ENCODE results near the gene MYH2.
"Not testable (repeated sequence)": the region's sequence is repeated elsewhere in the genome, so short reads cannot be mapped to it uniquely, and the experiment has no call there.

MYH2 gene

DNA sequence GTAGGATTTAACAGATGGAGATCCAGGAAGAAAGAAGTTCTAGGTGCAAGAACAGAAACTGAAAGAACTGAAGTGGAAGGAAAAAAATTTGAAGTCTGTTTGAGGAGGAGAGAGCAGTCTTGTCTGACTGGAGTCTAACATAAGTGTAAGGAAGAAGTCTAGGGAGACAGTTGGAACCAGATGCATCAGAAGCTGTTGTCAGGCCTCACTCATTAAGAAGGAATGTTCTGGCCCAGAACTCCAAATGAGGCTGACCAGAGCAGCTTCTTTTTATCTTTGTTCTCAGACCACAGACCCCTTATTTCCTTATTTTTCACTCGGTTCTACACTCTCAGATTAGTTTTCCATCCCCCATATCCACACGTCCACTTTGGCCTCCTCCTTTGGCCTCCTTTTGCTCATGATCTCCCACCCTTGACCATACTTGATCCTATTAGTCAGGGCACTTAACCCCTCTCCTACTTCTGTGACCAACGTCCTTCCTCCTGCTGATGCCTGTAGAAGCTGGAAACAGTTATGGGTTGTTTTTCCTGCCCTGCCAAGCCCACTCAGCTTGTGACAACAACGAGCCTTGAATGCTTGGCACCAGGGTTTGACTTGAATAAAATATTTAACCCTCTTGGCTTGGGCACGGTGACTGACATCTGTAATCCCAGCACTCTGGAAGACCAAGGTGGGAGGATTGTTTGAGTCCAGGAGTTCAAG is 7.0 kb upstream of the MYH2 start:
- Histone ChIP-seq H2AFZ (ENCODE audit: low read length, unreplicated experiment) (no peak overlapping the region), H3K4me3 (ENCODE audit: low read depth, low read length) (no peak overlapping the region), H3K79me2 (ENCODE audit: control insufficient read depth, insufficient read depth, low read length, unreplicated experiment) (no peaks in the 10 kb centered on the region), H3K4me1 (ENCODE audit: control insufficient read depth, insufficient read depth, low read length, unreplicated experiment) (no peaks in the 10 kb centered on the region), H3K36me3 (ENCODE audit: insufficient read depth, low read length) (no peaks in the 10 kb centered on the region), H3K27me3 (ENCODE audit: insufficient read depth, low read length) (no peaks in the 10 kb centered on the region), H3K27ac (ENCODE audit: low read depth, low read length) (no peak overlapping the region)

DNA sequence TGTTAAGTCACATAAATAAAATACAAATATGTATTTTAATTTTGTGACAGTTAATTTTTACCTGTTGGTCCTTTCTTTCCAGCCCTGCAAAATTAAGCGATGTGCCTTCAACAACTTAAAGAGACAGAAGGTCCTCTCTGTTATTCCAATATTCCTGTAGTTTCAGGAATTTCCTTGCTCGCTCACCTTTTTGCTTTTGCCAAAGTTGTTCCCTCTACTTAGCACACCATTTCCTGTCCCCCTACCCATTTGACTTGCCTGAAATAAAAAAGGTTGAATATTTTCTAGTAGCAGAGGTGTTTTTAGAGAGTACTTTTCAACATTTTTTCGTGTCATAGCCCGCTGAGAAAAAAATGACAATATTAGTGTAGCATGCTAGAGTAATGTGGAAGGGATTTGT is 556 bp upstream of the MYH2 start:
- no peaks in the 10 kb centered on the region for H3K79me2 ChIP-seq (ENCODE audit: control insufficient read depth, insufficient read depth, low read length, unreplicated experiment)
- no peaks in the 10 kb centered on the region for H3K36me3 ChIP-seq (ENCODE audit: insufficient read depth, low read length)
- no peak overlapping the region for H3K27ac ChIP-seq (ENCODE audit: low read depth, low read length)
- H3K27me3 ChIP-seq (ENCODE audit: insufficient read depth, low read length), result no peaks in the 10 kb centered on the region
- H3K4me1 ChIP-seq (ENCODE audit: control insufficient read depth, insufficient read depth, low read length, unreplicated experiment), result no peaks in the 10 kb centered on the region
- H2AFZ ChIP-seq (ENCODE audit: low read length, unreplicated experiment), result no peak overlapping the region
- no peak overlapping the region for H3K4me3 ChIP-seq (ENCODE audit: low read depth, low read length)

DNA sequence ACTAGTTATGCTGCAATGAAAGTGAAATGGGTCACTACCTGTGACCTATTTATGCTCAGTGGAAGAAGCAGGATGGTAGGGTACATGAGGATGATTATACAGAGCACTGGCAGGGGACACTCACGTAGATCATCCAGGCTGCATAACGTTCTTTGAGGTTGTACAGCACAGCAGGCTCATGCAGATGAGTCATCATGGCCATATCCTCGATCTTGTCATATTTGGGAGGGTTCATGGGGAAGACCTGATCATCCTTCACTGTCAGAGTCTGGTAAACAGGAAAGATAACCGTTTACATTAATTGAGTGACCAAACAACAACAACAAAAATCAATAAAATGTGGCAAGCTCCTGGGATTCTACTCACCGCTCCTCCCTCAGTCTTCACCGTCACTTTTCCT is 2.1 kb downstream of the MYH2 start:
- Histone ChIP-seq H3K4me3 (ENCODE audit: low read depth, low read length) (no peak overlapping the region), H3K4me1 (ENCODE audit: control insufficient read depth, insufficient read depth, low read length, unreplicated experiment) (no peaks in the 10 kb centered on the region), H3K79me2 (ENCODE audit: control insufficient read depth, insufficient read depth, low read length, unreplicated experiment) (no peaks in the 10 kb centered on the region), H3K36me3 (ENCODE audit: insufficient read depth, low read length) (no peaks in the 10 kb centered on the region), H3K27me3 (ENCODE audit: insufficient read depth, low read length) (no peaks in the 10 kb centered on the region), H2AFZ (ENCODE audit: low read length, unreplicated experiment) (no peak overlapping the region), H3K27ac (ENCODE audit: low read depth, low read length) (no peak overlapping the region)

DNA sequence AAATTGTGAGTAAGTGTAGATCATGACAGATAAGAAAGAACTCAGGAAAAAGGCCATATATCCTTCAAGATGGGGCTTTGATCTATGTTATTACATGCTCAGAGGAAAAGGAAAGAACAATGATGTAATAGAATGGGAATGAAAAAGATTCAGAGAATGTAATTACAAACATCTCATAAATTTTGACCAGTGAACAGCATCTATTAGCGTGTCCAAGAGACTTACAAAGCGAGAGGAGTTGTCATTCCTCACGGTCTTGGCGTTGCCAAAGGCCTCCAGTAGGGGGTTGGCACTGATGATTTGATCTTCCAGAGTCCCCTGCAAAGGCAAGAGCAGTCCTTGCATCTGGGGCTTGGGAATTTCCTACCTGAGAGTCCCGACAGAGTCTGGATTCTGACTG is 6.0 kb downstream of the MYH2 start:
- H3K27ac ChIP-seq (ENCODE audit: low read depth, low read length); H3K27me3 ChIP-seq (ENCODE audit: insufficient read depth, low read length); H3K36me3 ChIP-seq (ENCODE audit: insufficient read depth, low read length); H3K4me1 ChIP-seq (ENCODE audit: control insufficient read depth, insufficient read depth, low read length, unreplicated experiment); H2AFZ ChIP-seq (ENCODE audit: low read length, unreplicated experiment); H3K4me3 ChIP-seq (ENCODE audit: low read depth, low read length); H3K79me2 ChIP-seq (ENCODE audit: control insufficient read depth, insufficient read depth, low read length, unreplicated experiment): not testable (repeated sequence)

DNA sequence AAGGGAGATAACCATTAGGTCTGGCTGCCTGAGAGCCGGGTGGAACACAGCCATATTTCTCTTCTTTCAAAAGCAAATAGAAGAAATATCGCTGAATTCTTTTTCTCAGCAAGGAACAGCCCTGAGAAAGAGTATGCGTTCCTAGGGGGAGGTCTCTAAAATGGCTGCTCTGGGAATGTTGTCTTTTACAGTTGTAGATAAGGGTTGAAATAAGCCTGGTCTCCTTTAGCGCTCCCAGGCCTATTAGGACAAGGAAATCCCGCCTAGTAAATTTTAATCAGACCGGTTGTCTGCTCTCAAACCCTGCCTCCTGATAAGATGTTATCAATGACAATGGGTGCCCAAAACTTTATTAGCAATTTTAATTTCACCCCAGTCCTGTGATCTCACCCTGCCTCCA is 8.3 kb downstream of the MYH2 start:
- H3K4me3 ChIP-seq (ENCODE audit: low read depth, low read length); H3K79me2 ChIP-seq (ENCODE audit: control insufficient read depth, insufficient read depth, low read length, unreplicated experiment); H2AFZ ChIP-seq (ENCODE audit: low read length, unreplicated experiment); H3K27me3 ChIP-seq (ENCODE audit: insufficient read depth, low read length); H3K27ac ChIP-seq (ENCODE audit: low read depth, low read length); H3K36me3 ChIP-seq (ENCODE audit: insufficient read depth, low read length); H3K4me1 ChIP-seq (ENCODE audit: control insufficient read depth, insufficient read depth, low read length, unreplicated experiment): not testable (repeated sequence)

DNA sequence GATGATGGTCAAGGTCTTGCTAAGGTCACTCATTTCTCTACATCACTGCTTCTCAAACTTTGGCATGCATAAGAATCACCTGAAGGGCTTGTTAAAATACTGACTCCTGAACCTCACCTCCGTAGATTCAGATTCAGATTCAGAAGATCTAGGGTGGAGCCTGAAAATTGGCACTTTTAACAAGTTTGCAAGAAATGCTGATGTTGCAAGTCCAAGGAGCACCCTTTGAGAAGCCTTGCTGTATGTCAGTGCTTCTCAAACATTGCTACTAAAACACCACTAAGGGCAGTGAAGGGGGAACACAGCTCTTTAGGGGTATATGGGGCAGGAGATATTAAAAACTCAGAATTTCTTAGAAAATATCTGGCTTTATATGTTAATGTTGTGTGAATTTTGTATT is 17.4 kb downstream of the MYH2 start:
- no peak overlapping the region for H3K4me3 ChIP-seq (ENCODE audit: low read depth, low read length)
- H2AFZ ChIP-seq (ENCODE audit: low read length, unreplicated experiment), result no peak overlapping the region
- no peaks in the 10 kb centered on the region for H3K27me3 ChIP-seq (ENCODE audit: insufficient read depth, low read length)
- H3K4me1 ChIP-seq (ENCODE audit: control insufficient read depth, insufficient read depth, low read length, unreplicated experiment), result no peaks in the 10 kb centered on the region
- no peaks in the 10 kb centered on the region for H3K79me2 ChIP-seq (ENCODE audit: control insufficient read depth, insufficient read depth, low read length, unreplicated experiment)
- no peak overlapping the region for H3K27ac ChIP-seq (ENCODE audit: low read depth, low read length)
- H3K36me3 ChIP-seq (ENCODE audit: insufficient read depth, low read length), result no peaks in the 10 kb centered on the region

DNA sequence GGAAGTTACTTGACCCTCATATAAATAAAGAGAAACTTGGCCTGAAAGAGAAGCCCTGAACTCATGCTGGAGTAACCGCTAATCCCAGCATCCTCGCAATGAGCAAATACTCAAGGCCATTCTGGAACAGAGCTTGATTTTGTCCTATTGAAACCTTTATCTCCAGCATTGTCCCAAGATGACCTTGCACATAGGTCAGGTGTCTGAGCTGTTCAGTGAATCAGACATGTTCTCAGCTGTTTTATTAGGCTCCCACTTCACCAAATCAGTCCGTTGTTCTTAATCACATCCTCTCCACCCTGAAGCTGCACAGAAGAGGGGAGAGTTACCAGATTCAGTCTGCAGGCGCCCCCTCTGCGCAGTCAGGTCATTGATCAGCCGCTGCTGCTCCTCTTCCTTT is 22.0 kb downstream of the MYH2 start:
- Histone ChIP-seq H3K4me1 (ENCODE audit: control insufficient read depth, insufficient read depth, low read length, unreplicated experiment) (no peaks in the 10 kb centered on the region), H3K27ac (ENCODE audit: low read depth, low read length) (no peak overlapping the region)

DNA sequence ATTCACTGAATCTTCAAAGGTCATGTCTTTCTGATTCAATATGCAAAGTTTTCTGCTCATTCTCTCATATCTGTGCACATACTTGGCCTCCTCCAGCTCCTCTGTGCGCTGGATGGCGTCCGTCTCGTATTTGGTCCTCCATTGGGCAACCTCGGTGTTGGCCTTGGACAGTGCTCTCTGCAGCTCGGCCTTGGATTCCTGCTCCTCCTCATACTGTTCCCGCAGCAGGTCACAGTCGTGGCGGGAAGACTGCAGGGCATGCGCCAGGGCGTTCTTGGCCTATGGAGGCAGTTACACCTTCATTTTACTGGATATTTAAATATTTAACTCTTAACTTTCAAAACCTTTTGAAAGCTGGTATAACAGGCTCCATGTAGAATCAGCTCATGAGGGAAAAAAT is 22.9 kb downstream of the MYH2 start:
- Histone ChIP-seq H3K79me2 (ENCODE audit: control insufficient read depth, insufficient read depth, low read length, unreplicated experiment) (no peaks in the 10 kb centered on the region), H2AFZ (ENCODE audit: low read length, unreplicated experiment) (no peak overlapping the region), H3K4me1 (ENCODE audit: control insufficient read depth, insufficient read depth, low read length, unreplicated experiment) (no peaks in the 10 kb centered on the region), H3K27ac (ENCODE audit: low read depth, low read length) (no peak overlapping the region), H3K36me3 (ENCODE audit: insufficient read depth, low read length) (no peaks in the 10 kb centered on the region), H3K27me3 (ENCODE audit: insufficient read depth, low read length) (no peaks in the 10 kb centered on the region), H3K4me3 (ENCODE audit: low read depth, low read length) (no peak overlapping the region)

More for the DNA sequence above, 22.0 kb downstream of the MYH2 start:
- Histone ChIP-seq H2AFZ (ENCODE audit: low read length, unreplicated experiment) (no peak overlapping the region), H3K36me3 (ENCODE audit: insufficient read depth, low read length) (no peaks in the 10 kb centered on the region), H3K4me3 (ENCODE audit: low read depth, low read length) (no peak overlapping the region), H3K79me2 (ENCODE audit: control insufficient read depth, insufficient read depth, low read length, unreplicated experiment) (no peaks in the 10 kb centered on the region), H3K27me3 (ENCODE audit: insufficient read depth, low read length) (no peaks in the 10 kb centered on the region)

DNA sequence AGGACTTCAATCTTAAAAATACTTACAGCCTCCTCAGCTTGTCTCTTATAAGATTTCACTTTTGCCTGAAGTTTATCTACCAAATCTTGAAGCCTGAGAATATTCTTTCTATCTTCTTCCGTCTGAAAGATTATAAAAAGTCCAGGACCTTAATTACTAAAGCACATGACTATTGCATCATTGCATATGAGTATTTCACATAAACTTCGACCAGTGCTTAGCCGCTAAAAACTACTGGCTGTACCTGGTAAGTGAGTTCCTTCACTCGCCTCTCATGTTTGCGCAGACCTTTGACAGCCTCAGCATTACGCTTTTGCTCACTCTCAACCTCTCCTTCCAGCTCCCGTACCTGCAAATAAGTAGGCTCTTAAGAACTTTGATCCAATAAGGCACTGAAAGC is 26.4 kb downstream of the MYH2 start:
- no peak overlapping the region for H3K4me3 ChIP-seq (ENCODE audit: low read depth, low read length)
- no peaks in the 10 kb centered on the region for H3K36me3 ChIP-seq (ENCODE audit: insufficient read depth, low read length)
- no peaks in the 10 kb centered on the region for H3K27me3 ChIP-seq (ENCODE audit: insufficient read depth, low read length)
- no peaks in the 10 kb centered on the region for H3K79me2 ChIP-seq (ENCODE audit: control insufficient read depth, insufficient read depth, low read length, unreplicated experiment)
- H2AFZ ChIP-seq (ENCODE audit: low read length, unreplicated experiment), result no peak overlapping the region
- no peak overlapping the region for H3K27ac ChIP-seq (ENCODE audit: low read depth, low read length)
- no peaks in the 10 kb centered on the region for H3K4me1 ChIP-seq (ENCODE audit: control insufficient read depth, insufficient read depth, low read length, unreplicated experiment)

DNA sequence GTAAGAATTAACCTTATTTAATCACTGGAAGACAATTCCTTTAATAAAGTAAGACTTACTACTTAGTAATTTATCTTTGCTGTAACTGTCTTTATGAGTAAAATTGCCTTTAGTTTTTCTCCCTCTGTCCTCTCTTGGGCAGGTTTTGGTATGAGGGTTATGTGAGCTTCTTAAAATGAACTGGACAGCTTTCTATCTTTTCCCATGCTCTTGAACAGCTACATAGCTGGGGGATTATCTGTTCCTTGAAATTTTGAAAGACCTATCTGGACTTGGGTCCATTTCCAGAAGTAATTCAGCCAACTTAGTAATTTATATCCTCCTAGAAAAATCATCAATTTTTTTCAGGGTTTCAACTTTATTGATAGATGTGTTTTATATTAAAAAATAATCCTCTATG is 27.5 kb downstream of the MYH2 start:
- Histone ChIP-seq H2AFZ (ENCODE audit: low read length, unreplicated experiment) (no peak overlapping the region), H3K27me3 (ENCODE audit: insufficient read depth, low read length) (no peaks in the 10 kb centered on the region), H3K27ac (ENCODE audit: low read depth, low read length) (no peak overlapping the region), H3K79me2 (ENCODE audit: control insufficient read depth, insufficient read depth, low read length, unreplicated experiment) (no peaks in the 10 kb centered on the region), H3K4me3 (ENCODE audit: low read depth, low read length) (no peak overlapping the region), H3K4me1 (ENCODE audit: control insufficient read depth, insufficient read depth, low read length, unreplicated experiment) (no peaks in the 10 kb centered on the region), H3K36me3 (ENCODE audit: insufficient read depth, low read length) (no peaks in the 10 kb centered on the region)

DNA sequence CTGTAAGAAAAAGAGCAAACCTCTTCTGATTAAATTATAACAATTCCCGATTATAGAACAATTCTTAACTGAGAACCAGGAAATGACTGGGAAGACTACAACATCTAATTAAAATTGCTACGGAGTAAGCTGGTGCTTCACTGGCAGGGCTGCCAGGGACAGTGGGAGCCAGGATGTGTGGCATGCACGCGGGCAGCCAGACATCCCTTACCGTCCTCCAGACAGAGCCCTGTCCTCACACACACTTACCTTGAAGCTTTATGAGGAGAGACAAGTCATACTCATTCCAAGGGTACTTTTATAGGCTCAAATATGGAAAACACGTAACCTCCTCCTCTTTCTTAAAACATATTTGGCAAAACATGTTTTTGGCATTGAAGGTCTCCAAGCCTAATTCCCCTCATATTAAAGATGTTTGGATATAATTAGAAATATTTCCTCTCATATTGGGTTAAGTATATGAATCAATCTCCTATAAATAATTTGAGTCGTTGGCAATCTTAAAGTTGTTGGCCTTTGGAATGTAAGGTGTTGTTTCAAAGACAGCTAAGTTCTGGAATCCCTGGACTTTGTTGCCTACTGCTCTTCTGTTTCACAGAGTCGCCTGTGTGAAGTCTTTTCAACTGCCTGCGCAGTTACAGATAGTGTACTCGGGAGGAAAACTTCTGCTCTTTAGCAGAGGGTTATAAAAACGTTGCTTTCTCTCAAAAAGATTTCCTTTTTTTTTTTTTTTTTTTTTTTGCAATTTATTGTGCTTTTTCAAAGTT is 31.0 kb downstream of the MYH2 start, which contains the start of gene MYH1:
Gene MYH1, minus strand, starts transcription at position 272 of the 767 bp plus-strand sequence. CDS start 1,900 bp downstream, outside the sequence.
- no peaks in the 10 kb centered on the region for H3K27me3 ChIP-seq (ENCODE audit: insufficient read depth, low read length)
- no peak within 1 kb of the TSS for H3K4me3 ChIP-seq (ENCODE audit: low read depth, low read length)
- no peak within 1 kb of the TSS for H2AFZ ChIP-seq (ENCODE audit: low read length, unreplicated experiment)
- no peaks in the 10 kb centered on the region for H3K79me2 ChIP-seq (ENCODE audit: control insufficient read depth, insufficient read depth, low read length, unreplicated experiment)
- no peak within 1 kb of the TSS for H3K27ac ChIP-seq (ENCODE audit: low read depth, low read length)
- no peaks in the 10 kb centered on the region for H3K4me1 ChIP-seq (ENCODE audit: control insufficient read depth, insufficient read depth, low read length, unreplicated experiment)
- no peaks in the 10 kb centered on the region for H3K36me3 ChIP-seq (ENCODE audit: insufficient read depth, low read length)
